Endothelial cell of umbilical vein (primary cell): Measurements from ENCODE around the gene OPCML. TPM values are rescaled to one million over a fixed set of nuclear protein-coding genes. Genes with fewer than 3 reads are reported as not detected.

Experiments
- BruUV-seq: library from RNA; stranded (reverse); fragments of 400-500 nt; replicated peaks from 2 replicates; lab custom pipeline; 2021; lab: Mats Ljungman, UMichigan
- CTCF ChIA-PET: fragments of 300-600, 350-600 bp; sonication (Branson Sonifier 250); formaldehyde crosslinking; loops from one replicate; lab custom pipeline; 2021; ENCODE audit warnings: antibody characterized with exemption, inconsistent platforms; lab: Charles Lee
- POLR2A ChIA-PET: fragments of 300-600, 350-600 bp; sonication (Branson Sonifier 250); formaldehyde crosslinking; loops from one replicate; lab custom pipeline; 2021; ENCODE audit warnings: antibody characterized with exemption, inconsistent platforms; lab: Charles Lee
- DNase-seq: peaks from one replicate; pipeline ENCODE4 v3.0.0-alpha.2; 2011; ENCODE audit warnings: low read depth, low spot score
- FAIRE-seq: peaks from 2 replicates; lab custom pipeline; 2011; peaks lifted over from hg19 to GRCh38; lab: Jason Lieb, UNC
- H2AFZ ChIP-seq: 2 replicates; pipeline ENCODE4 v1.6.0; 2012; ENCODE audit warnings: low read depth, low read length, control low read depth, inconsistent platforms
- H3K27ac ChIP-seq: 2 replicates; pipeline ENCODE4 v1.5.1; 2011; ENCODE audit warnings: low read depth, mild to moderate bottlenecking, control low read depth, low read length, moderate library complexity; ENCODE audit not compliant: insufficient read depth
- H3K27me3 ChIP-seq, 2 experiments: 2 replicates each; pipeline versions ENCODE4 v1.6.0 to v1.6.1; 2011; ENCODE audit warnings: low read length in 2 of 2, mixed read lengths in 1 of 2; ENCODE audit not compliant: control insufficient read depth in 2 of 2, insufficient read depth in 2 of 2
- H3K36me3 ChIP-seq, 2 experiments: 2 replicates in 1 of 2; 3 replicates in 1 of 2; pipeline ENCODE4 v1.5.1; 2011; ENCODE audit warnings: low read length in 2 of 2, mild to moderate bottlenecking in 1 of 2, moderate library complexity in 1 of 2; ENCODE audit not compliant: control insufficient read depth in 2 of 2, insufficient read depth in 2 of 2; ENCODE audit errors: extremely low read depth in 1 of 2
- H3K4me1 ChIP-seq: 3 replicates; pipeline ENCODE4 v1.5.1; 2011; ENCODE audit warnings: mild to moderate bottlenecking, low read length; ENCODE audit not compliant: control insufficient read depth, insufficient read depth; ENCODE audit errors: extremely low read depth
- H3K4me2 ChIP-seq: 2 replicates; pipeline ENCODE4 v1.6.1; 2011; ENCODE audit warnings: low read length, control low read depth, mixed read lengths; ENCODE audit not compliant: insufficient read depth
- H3K4me3 ChIP-seq, 3 experiments: fragments of 200-600 bp in 1 of 3; sonication (generic), shearing (Covaris generic) in 1 of 3; replicated peaks in 1 of 3; 2 replicates each; pipeline ENCODE4 v1.5.1; 2011 to 2016; ENCODE audit warnings: control low read depth in 3 of 3, low read length in 3 of 3, mild to moderate bottlenecking in 2 of 3, inconsistent platforms in 1 of 3, low read depth in 1 of 3, moderate library complexity in 1 of 3; ENCODE audit not compliant: insufficient read depth in 1 of 3
- H3K79me2 ChIP-seq: 2 replicates; pipeline ENCODE4 v1.6.0; 2012; ENCODE audit warnings: low read length, inconsistent platforms; ENCODE audit not compliant: control insufficient read depth, insufficient read depth
- H3K9ac ChIP-seq: replicated peaks from 2 replicates; pipeline ENCODE3; 2011; ENCODE audit warnings: low read length, control low read depth; ENCODE audit not compliant: insufficient read depth; ENCODE audit errors: extremely low read depth
- H3K9me1 ChIP-seq: replicated peaks from 3 replicates; pipeline ENCODE4 v1.6.0; 2011; ENCODE audit warnings: mild to moderate bottlenecking, low read length; ENCODE audit not compliant: control insufficient read depth, insufficient read depth; ENCODE audit errors: extremely low read depth
- H3K9me3 ChIP-seq: replicated peaks from 2 replicates; pipeline ENCODE4 v1.5.1; 2012; ENCODE audit warnings: low read length, inconsistent platforms; ENCODE audit not compliant: control insufficient read depth, insufficient read depth
- H4K20me1 ChIP-seq: replicated peaks from 2 replicates; pipeline ENCODE3; 2011; ENCODE audit warnings: mild to moderate bottlenecking, low read length; ENCODE audit not compliant: control insufficient read depth, insufficient read depth; ENCODE audit errors: extremely low read depth
- EZH2 ChIP-seq: IDR thresholded peaks from 2 replicates; pipeline ENCODE4 v1.6.1; 2012; ENCODE audit warnings: borderline replicate concordance, low read depth, mild to moderate bottlenecking, moderate library complexity, low read length, inconsistent platforms; ENCODE audit not compliant: severe bottlenecking
- FOS ChIP-seq: IDR thresholded peaks from 2 replicates; pipeline ENCODE4 v1.6.1; 2011; ENCODE audit warnings: mild to moderate bottlenecking, low read length, moderate library complexity, borderline replicate concordance; ENCODE audit not compliant: insufficient read depth
- GATA2 ChIP-seq: IDR thresholded peaks from 2 replicates; pipeline ENCODE4 v1.7.0; 2011; ENCODE audit warnings: low read depth, mild to moderate bottlenecking, moderate library complexity, mixed read lengths, low read length; ENCODE audit not compliant: insufficient read length, insufficient read depth
- JUN ChIP-seq: IDR thresholded peaks from 2 replicates; pipeline ENCODE4 v1.6.1; 2011; ENCODE audit warnings: borderline replicate concordance, low read depth; ENCODE audit not compliant: insufficient read length, insufficient read depth
- MYC ChIP-seq: IDR thresholded peaks from one replicate; pipeline ENCODE4 v1.6.1; 2011; ENCODE audit warnings: mild to moderate bottlenecking, low read depth, low read length
- POLR2A ChIP-seq: IDR thresholded peaks from 2 replicates; pipeline ENCODE4 v1.6.1; 2012; ENCODE audit warnings: low read depth, mild to moderate bottlenecking, control low read depth, low read length
- POLR2AphosphoS5 ChIP-seq: IDR thresholded peaks from 2 replicates; pipeline ENCODE4 v1.6.1; 2012; ENCODE audit warnings: low read depth, mild to moderate bottlenecking, control low read depth, low read length, moderate library complexity; ENCODE audit not compliant: insufficient read depth
- dilution Hi-C: fragments of 300-500 bp; cut with MboI; formaldehyde crosslinking; loops from one replicate; pipeline ENCODE4 v1.15.0; 2019; ENCODE audit warnings: low sequenced_read_pairs; ENCODE audit not compliant: extremely low pct_ligation_motif_present
- intact Hi-C: fragments of 100-400 bp; cut with micrococcal nuclease; formaldehyde crosslinking; loops from one replicate; pipeline ENCODE4 v1.10.0; 2022
- polyA plus RNA-seq, 4 experiments: library from polyadenylated mRNA; depleted of rRNA in 3 of 4; stranded (reverse) in 3 of 4; unstranded in 1 of 4; fragments of >200 nt; gene quantifications; 2 replicates each; pipeline versions ENCODE4 v1.2.1 to v1.2.3, GENCODE V29; 2011 to 2012; ENCODE audit warnings: missing spikeins in 1 of 4
- total RNA-seq: library from RNA; stranded (reverse); gene quantifications from 2 replicates; pipeline ENCODE4 v1.2.3, GENCODE V29; 2021
- TF ChIP-seq, protein P1 (sequence below), 2 donors: IDR thresholded peaks; 1 replicate in 1 of 2; 2 replicates in 1 of 2; pipeline ENCODE4 v1.5.1; 2011; ENCODE audit warnings: low read length in 2 of 2, mild to moderate bottlenecking in 2 of 2, moderate library complexity in 2 of 2, control low read depth in 1 of 2, inconsistent platforms in 1 of 2, low read depth in 1 of 2; ENCODE audit not compliant: insufficient read depth in 1 of 2; ENCODE audit errors: extremely low read depth in 1 of 2
- TF ChIP-seq, protein P2 (sequence below): IDR thresholded peaks from 2 replicates; pipeline ENCODE4 v1.6.1; 2011; ENCODE audit not compliant: insufficient read depth, insufficient read length

Gene OPCML
- total and polyA plus RNA-seq, 2 donors (not counting 3 experiments of a cell fraction or from before 2014, with no cell fraction given): not detected

DNA sequence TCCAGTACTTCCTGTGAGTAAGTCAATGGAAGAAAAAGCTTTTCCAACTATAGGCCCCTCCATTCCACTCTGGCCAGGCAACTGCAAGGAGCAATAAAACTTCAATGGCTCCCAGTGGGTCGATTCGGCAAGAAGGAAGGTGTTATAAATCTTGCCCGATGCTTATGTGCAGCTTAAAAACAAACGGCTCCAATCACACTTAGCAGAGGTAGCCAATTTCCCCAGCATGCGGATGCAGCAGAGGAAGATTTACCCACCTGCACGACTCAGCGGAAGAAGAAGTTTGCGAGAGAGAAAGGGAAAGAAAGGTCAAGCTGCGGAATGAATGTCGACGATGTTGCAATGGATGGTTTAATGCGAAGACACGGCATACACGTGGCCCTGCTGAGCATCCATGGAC lies 141.5 kb downstream of the OPCML start:
- H3K36me3 ChIP-seq: no peaks in the 10 kb centered on the region
- H3K9me1 ChIP-seq: no peaks in the 10 kb centered on the region
- intact Hi-C loops: no loop called here
- no peak overlapping the region for H3K27ac ChIP-seq
- no peaks in the 10 kb centered on the region for H4K20me1 ChIP-seq
- H3K4me3 ChIP-seq: no peak overlapping the region
- no peak overlapping the region for H2AFZ ChIP-seq
- ChIA-PET POLR2A (no interaction called here), CTCF (no interaction called here)
- no peak for FAIRE-seq
- no peak for TF ChIP-seq GATA2
- TF ChIP-seq JUN: no peak
- TF ChIP-seq POLR2A: no peak
- TF ChIP-seq, protein P1, sequence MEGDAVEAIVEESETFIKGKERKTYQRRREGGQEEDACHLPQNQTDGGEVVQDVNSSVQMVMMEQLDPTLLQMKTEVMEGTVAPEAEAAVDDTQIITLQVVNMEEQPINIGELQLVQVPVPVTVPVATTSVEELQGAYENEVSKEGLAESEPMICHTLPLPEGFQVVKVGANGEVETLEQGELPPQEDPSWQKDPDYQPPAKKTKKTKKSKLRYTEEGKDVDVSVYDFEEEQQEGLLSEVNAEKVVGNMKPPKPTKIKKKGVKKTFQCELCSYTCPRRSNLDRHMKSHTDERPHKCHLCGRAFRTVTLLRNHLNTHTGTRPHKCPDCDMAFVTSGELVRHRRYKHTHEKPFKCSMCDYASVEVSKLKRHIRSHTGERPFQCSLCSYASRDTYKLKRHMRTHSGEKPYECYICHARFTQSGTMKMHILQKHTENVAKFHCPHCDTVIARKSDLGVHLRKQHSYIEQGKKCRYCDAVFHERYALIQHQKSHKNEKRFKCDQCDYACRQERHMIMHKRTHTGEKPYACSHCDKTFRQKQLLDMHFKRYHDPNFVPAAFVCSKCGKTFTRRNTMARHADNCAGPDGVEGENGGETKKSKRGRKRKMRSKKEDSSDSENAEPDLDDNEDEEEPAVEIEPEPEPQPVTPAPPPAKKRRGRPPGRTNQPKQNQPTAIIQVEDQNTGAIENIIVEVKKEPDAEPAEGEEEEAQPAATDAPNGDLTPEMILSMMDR (IDR thresholded peaks at IDR 0.05; ENCODE audit: extremely low read depth in 1 of 2, insufficient read depth in 1 of 2, low read depth in 1 of 2, low read length in 2 of 2): no peak
- TF ChIP-seq MYC: no peak
- TF ChIP-seq, protein P2, sequence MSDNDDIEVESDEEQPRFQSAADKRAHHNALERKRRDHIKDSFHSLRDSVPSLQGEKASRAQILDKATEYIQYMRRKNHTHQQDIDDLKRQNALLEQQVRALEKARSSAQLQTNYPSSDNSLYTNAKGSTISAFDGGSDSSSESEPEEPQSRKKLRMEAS: no peak
- no peak for TF ChIP-seq POLR2AphosphoS5
- no peak for TF ChIP-seq EZH2
- no peak for TF ChIP-seq FOS
- no peak overlapping the region for H3K9ac ChIP-seq
- H3K9me3 ChIP-seq: peaks cover 4% of the 10 kb centered on the region
- dilution Hi-C loops: no loop called here
- BruUV-seq: no TSS peak
- DNase-seq: no peak
- H3K27me3 ChIP-seq: no peaks in the 10 kb centered on the region
- H3K79me2 ChIP-seq: no peaks in the 10 kb centered on the region
- H3K4me2 ChIP-seq: no peak overlapping the region
- no peaks in the 10 kb centered on the region for H3K4me1 ChIP-seq
